Stimulated activated CD8-positive, alpha-beta memory T cell treated with anti-CD3 and anti-CD28 coated beads, Interleukin-12 subunit alpha, Interleukin-12 subunit beta, amount 100 ng/mL, for 4 hours (primary cell): Measurements from ENCODE around the gene TMEM187.

Experiments
- DNase-seq: peaks from one replicate; pipeline ENCODE4 v3.0.0-alpha.2; 2020; ENCODE audit warnings: low read depth

The TMEM187 gene

GRCh38 chrX:153934762-153935325, 37.7 kb upstream of the TMEM187 start, which contains the start of gene NAA10:
Gene NAA10, minus strand, starts transcription at chrX:153935037. Its CDS starts 133 bp downstream, at chrX:153934904.
- DNase-seq = peak; percentile 58

DNA sequence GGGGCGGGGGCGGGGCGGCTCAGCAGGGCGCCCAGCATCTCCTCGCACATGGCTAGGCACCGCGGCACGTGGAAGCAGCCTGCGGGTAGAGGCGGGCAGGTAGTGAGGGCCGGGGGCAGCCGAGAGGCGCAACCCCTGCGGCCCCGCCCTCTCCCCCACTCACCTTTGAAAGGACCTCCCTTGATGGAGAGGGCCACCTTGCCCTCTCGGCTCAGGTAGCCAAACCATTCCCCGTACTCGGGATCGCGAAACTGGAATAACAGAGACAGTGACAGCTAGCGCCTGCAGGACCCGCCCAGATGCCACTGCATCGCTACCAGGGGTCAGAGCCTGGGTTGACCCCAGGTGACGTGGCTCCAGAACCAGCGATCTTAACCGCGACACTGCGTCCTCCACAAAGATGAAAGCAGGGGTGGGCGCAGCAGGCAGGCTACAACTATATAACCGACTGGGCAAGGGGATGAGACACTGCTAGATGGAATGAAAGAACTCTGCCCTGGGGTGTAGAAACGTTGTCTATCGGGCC, 37.2 kb upstream of the TMEM187 start:
- no peak for DNase-seq

DNA sequence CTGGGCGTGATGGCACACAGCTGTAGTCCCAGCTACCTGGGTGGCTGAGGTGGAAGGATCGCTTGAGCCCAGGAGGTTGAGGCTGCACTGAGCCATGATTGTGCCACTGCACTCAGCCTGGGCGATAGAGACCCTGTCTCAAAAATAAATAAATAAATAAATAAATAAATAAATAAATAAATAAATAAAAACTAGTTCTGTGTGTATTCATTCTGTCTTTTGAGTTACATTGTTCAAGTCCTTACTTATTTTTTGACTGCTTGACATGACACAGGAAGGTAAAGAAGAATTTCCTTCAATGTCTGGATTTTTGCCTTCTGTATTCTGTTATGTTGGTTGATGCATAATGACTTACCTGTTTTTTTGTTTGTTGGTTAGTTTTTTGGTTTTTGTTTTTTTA, 35.5 kb upstream of the TMEM187 start:
- no peak for DNase-seq

DNA sequence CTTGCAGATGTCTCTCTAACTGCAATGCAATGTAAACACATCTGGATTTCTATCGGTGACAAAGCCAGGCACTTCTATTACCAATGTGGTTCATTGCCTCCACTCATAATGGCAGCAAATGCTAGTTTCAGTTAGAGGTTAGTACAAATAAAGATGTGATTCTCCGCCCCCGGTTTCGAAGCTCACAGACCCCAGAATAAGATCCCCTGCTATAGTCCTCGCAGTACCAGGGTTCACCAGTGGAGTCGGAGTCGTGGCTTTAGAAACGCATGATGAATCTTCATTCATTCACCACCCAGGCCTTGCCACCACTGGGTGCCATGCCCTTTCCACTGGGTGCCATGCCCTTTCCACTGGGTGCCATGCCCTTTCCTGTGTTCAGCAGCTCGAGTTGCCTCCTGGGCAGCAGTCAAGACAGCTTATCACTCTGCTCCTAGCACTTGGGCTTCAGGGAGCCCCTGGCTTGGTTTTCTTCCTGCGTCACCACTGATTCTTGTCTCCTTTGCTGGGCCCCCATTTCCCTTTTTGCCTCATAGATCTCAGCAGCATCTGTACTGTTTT, 34.2 kb upstream of the TMEM187 start:
- DNase-seq = no peak

- no peak for DNase-seq
Observed at GRCh38 chrX:153939573-153939972, 33.0 kb upstream of the TMEM187 start.

- DNase-seq = no peak
Observed at GRCh38 chrX:153941336-153942252, 31.0 kb upstream of the TMEM187 start.

DNA sequence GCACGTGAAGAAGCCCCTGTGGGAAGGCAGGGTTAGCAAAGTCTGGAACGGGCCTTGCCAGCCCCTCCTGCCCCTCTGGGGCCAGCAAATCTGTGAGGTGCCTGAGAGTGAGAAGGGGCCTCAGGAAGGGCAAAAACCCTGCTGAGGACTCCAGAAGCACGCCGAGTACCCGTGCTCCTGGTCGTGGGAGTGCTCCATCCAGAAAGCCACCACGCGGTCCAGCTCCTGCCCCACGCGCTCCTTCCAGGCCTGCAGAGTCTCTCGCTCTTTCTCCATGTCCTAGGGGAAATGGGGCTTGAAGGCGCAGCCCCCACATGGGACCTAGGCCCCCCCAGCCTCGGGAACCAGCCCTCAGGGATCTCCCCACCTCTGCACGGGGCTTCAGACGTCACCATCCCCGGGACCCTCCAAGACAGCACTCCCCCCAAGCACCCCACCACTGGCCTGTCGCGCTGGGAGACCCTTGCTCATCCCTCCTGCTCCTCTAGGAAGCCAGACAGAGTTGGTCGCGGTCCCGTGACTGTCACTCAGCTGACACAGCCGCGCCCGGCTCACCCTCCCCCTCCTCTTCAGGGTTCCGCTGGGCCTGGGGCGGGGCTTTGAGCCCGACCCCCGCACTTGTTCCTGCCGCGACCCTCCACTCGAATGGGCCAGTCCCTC, 28.3 kb upstream of the TMEM187 start, which contains the start of gene RENBP:
Gene RENBP (minus strand): TSS at position 504 of the 660 bp plus-strand sequence. CDS start 33 bp downstream, at position 471.
- DNase-seq = no peak

DNA sequence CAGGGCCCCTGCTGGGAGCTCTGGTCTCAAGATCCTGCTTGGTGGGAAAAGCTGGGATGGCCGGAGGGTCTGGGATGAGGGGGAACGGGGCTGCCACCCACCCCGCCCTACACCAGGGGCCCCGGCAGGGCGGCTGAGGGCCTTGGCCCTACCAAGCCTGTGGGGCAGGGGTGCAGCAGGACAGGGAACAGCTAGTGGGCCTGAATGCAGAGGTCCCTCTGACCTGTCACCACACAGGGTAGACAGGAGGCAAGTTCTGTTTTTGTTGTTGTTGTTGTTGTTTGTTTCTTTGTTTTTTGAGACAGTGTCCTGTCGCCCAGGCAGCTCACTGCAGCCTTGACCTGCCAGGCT, 27.8 kb upstream of the TMEM187 start:
- DNase-seq = no peak

GRCh38 chrX:153945956-153946943, 26.3 kb upstream of the TMEM187 start:
- no peak for DNase-seq

DNA sequence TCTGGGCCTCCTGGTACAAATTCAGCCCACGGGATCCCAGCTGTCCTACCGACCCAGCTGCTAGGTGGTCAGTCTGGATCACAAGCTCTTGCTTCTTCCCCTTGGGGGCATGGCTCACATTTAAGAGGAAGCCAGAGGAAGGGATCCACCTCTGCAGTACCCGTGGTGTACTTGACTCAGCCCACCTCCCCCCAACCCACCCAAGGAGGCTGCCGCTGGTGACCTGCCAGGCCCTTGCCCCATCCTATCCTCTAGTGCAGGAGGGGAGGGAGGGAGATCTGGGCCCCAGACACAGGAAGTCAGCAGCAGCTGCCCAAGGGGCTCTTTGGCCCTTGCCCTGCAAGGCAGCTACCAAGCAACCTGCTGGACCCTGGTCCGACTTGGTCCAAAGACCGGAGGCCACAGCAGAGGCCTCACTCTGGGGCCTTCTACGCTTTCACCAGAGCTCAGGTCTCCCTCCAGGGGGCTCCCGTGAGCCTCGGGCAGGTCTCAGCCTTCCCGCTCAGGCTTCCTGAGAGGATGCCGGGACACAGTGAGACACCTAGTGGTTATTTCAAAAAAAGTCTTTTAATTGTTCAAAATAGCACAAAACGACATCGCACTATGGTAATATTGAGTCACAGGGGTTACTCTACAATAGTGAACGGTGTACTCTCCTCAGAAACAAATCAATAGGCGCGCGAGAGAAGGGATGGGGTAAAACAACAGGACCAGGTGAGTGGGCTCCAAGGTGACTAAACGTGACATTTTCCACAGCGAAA, 25.4 kb upstream of the TMEM187 start:
- DNase-seq = peak; percentile 53

DNA sequence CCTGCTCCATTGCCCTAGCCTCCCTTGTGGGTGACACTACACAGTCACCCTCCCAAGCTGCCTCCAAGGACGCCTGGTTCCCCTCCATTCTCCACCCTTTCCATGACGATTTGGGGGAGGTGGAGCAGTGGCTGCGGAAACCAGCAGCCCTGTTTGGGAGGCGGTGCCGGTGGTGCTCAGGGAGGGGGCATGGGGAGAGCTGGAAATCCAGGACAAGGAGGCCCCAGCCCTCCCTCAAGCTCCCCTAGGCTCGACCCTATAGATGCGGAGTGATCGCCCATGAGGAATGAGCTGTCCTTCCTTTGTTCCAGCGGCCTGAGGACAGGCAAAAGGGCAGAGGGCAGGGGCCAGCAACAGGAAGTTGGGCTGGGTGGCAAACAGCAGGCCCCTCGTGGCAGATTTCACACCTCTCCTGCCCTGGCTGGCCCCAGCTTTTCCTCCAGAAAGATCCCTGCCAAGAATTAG, 24.5 kb upstream of the TMEM187 start:
- no peak for DNase-seq

DNA sequence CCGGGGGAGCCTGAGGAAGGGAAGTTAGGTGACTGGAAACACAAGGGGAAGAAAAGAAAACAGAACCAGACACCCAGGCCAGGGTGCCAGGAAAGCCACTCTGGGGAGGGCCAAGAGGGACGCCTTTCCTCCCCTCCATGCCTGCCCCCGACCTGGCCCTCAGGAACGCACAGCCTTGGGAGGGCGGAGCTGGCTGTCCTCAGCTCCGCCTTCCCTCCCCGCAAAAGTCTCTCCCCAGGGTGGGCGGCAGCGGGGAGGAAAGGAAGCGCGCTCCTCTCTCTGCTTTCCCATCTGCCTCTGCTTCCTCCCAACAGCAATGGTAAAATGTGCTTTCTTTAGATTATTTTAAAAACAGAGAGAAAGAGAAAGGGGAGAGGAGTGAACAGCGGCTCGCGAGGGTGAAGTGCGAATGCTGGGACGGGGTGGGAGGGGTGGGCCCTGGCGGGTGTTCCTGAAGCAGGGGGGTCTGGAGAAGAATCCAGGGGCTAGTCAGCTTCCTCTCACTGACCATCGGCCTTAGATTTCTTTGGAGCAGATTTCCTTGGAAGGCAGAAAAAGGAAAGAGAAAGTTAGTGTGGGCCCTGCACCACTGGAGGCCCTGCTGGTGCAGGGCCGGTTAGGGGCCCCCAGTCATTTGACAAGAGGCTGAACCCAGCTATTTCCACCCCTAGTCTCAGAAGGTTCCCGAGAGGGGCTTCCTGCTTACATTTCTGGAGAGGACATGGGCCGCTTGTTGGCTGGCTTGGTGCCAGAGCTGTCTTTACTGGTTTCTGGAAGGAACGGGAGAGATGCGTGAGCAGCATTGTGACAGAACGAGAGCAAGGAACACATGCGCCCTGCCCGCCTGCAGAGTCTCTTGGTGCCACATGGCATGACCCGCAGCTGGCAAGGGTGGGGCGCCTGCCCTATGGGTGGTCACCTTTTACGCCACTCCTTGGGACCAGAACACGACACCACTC, 23.4 kb upstream of the TMEM187 start:
- no peak for DNase-seq

- no peak for DNase-seq
Observed at GRCh38 chrX:153950127-153950526, 22.4 kb upstream of the TMEM187 start.

DNA sequence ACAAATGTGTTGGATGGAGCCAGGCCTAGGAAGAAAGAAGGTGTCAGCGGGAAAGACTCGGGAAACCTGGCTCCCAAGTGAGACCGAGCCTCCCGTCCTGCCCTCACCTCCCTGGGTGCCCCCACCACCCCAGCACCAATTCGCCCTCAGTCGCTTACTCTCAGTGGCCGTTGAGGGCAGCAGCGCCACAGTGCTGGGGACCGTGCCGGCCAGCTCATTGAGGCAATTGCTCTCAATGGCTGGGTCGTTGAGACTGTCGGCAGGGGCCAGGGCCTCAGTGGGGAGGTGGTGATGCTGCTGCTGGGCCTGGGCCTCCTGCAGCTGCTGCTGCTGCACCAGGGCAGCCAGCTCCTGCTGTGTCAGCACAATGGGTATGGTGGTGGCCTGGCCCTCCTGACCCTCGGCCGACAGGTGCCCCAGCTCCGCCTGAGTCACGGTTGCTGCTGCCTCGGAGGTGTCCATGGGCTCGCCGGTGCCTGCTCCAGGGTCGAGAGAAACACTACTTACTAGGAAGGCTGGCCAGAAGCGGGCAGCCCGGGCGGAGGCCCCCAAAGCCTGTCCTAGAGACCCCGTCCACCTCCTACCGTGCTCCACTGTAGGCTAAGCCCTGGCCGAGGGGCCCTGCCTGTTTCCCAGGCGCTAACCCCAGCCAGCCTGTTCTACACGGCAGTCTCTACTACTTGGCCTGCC, 20.7 kb upstream of the TMEM187 start:
- no peak for DNase-seq

DNA sequence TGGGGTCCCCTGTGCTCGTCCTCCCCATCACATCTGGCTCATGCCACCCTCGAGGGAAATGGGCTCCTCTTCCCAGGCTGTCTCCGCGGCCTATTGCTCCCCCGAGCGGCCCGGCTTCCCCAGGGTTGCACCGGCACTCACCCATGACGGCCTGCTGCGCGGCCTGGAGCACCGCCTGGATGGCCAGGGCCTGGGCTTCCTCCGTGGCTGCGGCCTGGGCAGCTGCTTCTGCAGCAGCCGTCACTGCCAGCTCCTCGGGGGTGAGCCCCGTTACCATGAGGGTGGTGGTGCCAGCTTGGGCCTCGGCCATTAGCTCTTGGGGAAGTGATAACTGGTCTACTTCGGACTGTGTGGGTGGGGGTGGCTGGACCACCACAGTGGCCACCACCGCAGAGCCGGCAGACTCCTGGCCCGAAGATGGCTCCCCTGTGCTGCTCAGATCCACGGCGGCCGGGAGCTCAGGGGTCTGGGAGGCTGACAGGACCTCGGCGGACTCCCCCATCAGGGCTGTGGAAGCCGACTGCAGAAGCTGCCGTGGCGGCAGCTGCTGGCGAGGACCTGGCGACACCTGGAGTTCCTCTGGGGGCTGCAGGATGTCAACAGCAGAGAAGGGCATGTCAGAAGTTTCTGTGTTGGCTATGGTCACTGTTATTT, 20.1 kb upstream of the TMEM187 start:
- no peak for DNase-seq

DNA sequence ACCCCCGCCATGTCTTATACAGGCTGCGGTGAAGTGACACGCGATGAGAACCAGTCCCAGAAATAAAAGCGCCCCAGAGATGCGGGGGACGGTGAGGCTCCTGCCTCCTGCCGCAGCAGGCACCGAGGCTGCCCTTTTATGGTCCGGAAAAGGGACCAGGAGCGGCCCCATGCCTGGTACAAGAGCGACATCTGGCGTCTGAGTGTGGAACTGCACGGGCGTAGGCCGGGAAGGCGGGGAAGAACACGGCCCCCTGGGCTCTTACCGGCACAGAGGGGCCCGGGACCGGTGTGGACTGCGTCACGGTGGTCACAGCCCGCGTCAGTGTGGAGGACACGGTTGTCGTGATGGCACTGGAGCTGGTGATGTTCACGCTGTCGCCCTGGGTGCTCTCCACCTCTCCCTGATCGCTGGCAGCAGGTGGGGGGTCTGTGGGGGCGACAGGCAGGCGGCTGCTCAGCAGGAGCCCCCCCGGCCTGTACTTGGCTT, 19.2 kb upstream of the TMEM187 start:
- peak; percentile 58 for DNase-seq

GRCh38 chrX:153953892-153954557, 18.5 kb upstream of the TMEM187 start:
- no peak for DNase-seq
